IPS-18c (cell line): Measurements from ENCODE around the gene HES5.
A peak's percentile ranks its signal among the peaks of the same experiment; 100 is the strongest.

ENCODE experiments used
- H3K4me3 ChIP-seq: 2 replicates; pipeline ENCODE4 v1.7.0; 2013; ENCODE audit warnings: low read depth, mild to moderate bottlenecking, low read length, moderate library complexity; ENCODE audit not compliant: insufficient read depth
- H3K9me3 ChIP-seq: one replicate; pipeline ENCODE4 v1.6.1; 2013; ENCODE audit warnings: mild to moderate bottlenecking, low read length, moderate library complexity; ENCODE audit not compliant: control insufficient read depth, insufficient read depth

Gene HES5

DNA sequence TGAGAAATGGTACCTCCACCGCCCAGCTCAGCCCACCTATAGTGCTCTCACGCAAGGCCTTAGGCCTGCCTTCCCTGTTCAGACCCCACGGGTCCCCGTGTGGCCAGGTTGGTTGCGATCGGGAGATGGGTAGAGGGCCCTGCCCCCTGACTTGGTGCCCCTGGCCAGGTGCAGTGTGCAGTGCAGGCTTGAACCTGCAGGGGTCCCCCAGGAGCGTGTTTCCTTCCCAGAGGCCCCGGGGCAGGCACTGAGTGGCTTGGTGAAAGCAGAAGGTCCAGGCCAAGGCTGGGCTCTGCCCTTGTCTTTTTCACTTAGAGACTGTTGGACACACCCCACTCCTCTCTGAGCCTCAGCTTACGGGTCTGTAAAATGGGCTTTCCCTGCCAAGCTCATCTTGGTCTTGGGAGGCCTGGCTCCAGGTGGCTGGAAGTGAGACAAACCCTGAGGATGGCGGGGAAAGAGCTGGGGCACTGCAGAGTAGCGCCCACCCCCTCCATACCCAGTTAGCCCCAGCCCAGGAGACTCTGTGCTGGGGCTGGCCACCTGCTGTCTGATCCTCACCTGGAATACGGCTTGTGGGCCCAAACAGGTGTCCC, 9.3 kb upstream of the HES5 start:
- peaks cover 2% of the 10 kb centered on the region for H3K9me3 ChIP-seq

DNA sequence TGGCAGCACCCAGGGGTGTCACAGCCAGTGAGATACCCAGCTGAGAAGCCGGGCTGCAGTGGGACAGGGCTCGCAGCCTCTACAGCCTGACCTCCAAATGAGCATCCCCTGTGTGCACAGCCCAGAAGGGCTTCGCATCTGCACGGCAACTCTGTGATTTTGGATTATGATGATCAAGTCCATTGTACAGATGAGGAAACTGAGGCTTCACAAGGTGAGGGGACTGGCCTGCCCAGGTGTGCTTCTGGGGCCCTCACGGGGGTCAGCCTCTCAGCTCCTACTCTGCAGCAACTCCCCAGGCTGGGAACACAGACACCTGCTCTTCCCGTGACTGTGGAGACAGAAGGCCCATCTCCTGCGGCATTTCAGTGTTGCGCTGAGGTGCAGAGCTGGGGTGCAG, 8.8 kb upstream of the HES5 start:
- Histone ChIP-seq H3K9me3 (peaks cover 2% of the 10 kb centered on the region), H3K4me3 (no peak overlapping the region)

More for the DNA sequence above, 9.3 kb upstream of the HES5 start:
- no peak overlapping the region for H3K4me3 ChIP-seq

- no peak overlapping the region for H3K4me3 ChIP-seq
- H3K9me3 ChIP-seq = peaks cover 2% of the 10 kb centered on the region
Measured at GRCh38 chr1:2538376-2538775, 8.3 kb upstream of the HES5 start.

- H3K4me3 ChIP-seq = no peak overlapping the region
- H3K9me3 ChIP-seq = peaks cover 2% of the 10 kb centered on the region
Measured at GRCh38 chr1:2537784-2538115, 7.7 kb upstream of the HES5 start.

GRCh38 chr1:2535981-2536380, 5.9 kb upstream of the HES5 start:
- peaks cover 2% of the 10 kb centered on the region for H3K9me3 ChIP-seq
- H3K4me3 ChIP-seq = no peak overlapping the region

DNA sequence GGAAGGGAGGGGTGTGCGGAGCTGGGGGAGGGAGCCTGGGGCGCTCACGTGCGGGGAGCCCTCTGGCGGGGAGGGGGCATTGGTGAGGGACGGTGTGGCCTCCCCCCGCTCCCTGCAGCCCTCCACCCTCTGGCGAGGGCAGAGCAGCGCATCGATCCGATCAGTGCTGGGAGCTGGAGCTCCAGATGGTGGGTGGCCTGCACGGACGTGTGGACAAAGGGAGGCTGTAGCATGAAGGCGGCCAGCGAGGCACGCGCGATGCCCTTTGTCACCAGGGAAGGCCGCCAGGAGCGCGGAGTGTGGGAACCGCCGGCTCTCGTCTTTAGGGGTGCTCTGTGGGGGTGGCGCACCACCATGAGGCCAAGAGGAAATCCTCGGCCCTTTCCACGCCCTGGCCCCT, 5.4 kb upstream of the HES5 start:
- peaks cover 2% of the 10 kb centered on the region for H3K9me3 ChIP-seq

GRCh38 chr1:2534687-2535441, 4.8 kb upstream of the HES5 start:
- no peak overlapping the region for H3K4me3 ChIP-seq

More for the DNA sequence above, 5.4 kb upstream of the HES5 start:
- no peak overlapping the region for H3K4me3 ChIP-seq

DNA sequence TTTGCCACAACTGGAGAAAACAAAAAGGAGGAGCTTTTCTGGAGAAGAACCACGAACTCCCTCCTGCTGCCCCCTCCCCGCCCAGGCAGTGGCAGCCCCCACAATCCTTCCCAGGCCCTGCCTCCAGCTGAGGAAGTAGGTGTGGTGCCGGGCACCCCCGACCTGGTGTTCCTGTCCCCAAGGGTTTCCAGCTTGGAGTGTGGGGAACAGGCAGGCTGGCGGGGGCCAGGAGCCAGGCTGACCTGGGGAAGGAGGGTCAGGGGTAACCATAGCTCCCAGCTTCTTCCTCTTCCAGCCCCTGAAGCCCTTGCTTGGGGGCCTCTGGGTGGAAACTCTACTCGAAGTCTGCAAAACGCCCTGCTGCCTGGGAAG, 4.2 kb upstream of the HES5 start:
- peaks cover 2% of the 10 kb centered on the region for H3K9me3 ChIP-seq
- no peak overlapping the region for H3K4me3 ChIP-seq

More at GRCh38 chr1:2534687-2535441, 4.8 kb upstream of the HES5 start:
- H3K9me3 ChIP-seq = peaks cover 2% of the 10 kb centered on the region

DNA sequence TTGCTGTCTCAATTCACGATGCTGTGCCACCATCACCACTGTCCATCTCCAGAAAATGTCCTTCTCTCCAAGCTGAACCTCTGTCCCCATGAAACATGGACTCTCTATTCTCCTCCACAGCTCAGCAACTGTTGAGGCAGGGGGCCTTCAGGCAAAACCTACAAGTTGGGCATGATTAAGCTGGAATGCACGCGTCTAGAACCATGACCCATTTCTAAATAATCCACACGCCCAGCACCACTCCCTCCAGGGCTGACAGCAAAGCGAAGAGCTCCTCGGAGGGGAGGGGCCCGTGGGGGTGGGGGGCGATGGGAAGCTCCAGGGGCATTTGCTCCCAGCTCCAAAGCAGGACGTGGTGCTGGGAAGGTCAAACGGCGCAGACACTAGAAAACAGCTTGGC, 3.3 kb upstream of the HES5 start:
- H3K9me3 ChIP-seq = peaks cover 2% of the 10 kb centered on the region
- no peak overlapping the region for H3K4me3 ChIP-seq

DNA sequence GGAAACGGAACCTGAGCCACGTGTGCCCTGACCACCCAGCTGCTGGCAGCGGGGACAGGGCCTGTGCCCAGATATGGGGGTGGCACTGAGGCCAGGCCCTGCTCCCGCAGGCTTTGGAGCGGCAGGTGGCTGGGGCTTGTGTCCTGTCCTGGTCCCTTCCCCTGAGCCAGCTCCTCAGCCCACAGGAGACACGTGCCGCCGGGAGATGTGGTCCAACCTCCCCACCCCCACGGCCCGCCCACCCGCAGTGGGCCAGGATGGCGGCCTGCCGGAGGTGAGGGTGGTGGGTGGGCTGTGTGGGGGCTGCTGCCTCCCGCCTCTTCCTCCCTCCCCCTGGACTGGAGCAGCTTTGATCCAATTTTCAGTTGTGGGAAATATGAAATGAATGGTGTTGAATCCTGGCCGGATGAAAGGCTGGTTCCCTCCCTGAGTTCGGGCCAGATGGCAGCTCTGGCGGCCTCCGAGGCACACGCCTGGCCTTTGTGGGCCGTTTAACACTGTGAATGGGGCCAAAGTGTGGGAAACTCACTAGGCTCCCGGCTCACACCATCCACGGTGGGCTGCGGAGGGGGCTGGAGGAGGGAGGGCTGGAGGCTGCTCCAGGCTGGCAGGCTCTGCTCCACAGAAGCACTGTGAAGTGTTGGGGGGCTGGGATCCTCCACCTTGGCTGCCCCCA, 2.6 kb upstream of the HES5 start:
- H3K4me3 ChIP-seq = no peak overlapping the region

DNA sequence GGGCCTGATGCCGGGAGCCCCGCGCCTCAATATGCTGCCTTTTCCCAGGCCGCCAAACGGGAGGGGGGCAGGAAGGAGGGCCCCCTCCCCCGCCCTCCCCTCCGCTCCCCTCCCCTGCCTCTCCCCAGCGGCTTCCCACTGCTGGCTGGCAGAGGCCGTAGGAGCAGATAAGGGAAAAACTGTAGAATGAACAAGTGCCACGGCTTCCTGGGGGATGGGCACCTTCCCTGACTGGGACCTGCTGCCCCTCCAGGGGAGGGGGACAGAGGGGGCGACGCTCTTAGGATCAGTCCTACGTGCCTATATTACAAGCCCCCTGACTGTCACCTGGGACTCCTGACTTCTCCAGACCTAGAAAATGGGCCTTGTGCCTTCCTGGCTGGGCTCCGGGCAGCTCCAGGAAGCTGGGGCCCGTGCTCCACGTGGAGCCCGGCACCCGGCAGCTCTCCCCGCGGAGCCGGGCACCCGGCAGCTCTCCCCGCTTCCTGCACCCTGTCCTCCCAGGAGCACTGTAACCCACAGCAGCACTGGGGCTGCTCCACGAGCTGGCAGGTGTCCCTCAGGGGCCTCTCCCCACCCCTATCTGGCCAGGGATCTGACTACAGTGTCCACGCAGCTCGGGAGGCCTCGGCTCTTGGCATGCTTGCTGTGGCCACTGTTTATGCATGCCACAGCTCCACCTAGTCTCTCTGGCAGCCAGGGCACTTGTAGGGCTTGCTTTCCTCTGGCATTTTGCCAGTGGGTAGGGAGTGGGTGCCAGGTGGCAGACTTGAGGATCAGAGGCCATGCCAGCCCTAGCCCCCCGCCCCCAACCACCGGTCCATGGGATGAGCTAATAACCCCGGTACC, 674 bp upstream of the HES5 start:
- Histone ChIP-seq H3K9me3 (peaks cover 2% of the 10 kb centered on the region), H3K4me3 (no peak overlapping the region)

More for the DNA sequence above, 2.6 kb upstream of the HES5 start:
- peaks cover 2% of the 10 kb centered on the region for H3K9me3 ChIP-seq

- H3K9me3 ChIP-seq = no peaks in the 10 kb centered on the region
- peak overlapping the region; percentile 34 for H3K4me3 ChIP-seq
Measured at GRCh38 chr1:2528966-2529783, 888 bp downstream of the HES5 start.

DNA sequence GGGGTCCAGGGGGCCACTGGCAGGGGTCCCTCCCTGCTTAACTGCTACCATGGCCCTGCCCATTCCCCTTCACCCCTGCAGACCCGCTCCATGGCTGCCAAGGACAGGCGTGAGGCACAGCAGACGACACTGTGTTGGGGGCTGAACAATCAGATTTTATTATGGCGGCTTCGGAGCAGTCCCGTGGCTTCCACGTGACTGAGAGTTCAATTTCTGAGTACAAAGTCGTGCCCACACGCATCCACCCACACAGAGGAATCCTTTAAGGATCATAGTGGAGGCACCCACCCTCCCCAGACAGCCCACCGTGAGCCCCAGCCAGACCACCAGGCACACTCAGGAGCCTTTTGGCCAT, 1.5 kb downstream of the HES5 start:
- Histone ChIP-seq H3K4me3 (no peak overlapping the region), H3K9me3 (no peaks in the 10 kb centered on the region)

- H3K4me3 ChIP-seq = no peak overlapping the region
- no peaks in the 10 kb centered on the region for H3K9me3 ChIP-seq
Measured at GRCh38 chr1:2528016-2528415, 2.0 kb downstream of the HES5 start.

- H3K4me3 ChIP-seq = no peak overlapping the region
- no peaks in the 10 kb centered on the region for H3K9me3 ChIP-seq
Measured at GRCh38 chr1:2527556-2527860, 2.6 kb downstream of the HES5 start.

- Histone ChIP-seq H3K9me3 (no peaks in the 10 kb centered on the region), H3K4me3 (no peak overlapping the region; the same call in 1 of the 2 replicates)
Measured at GRCh38 chr1:2526824-2527555, 3.1 kb downstream of the HES5 start.
